ENCODE data around the gene DUSP14.
"Not testable (repeated sequence)": the region's sequence is repeated elsewhere in the genome, so short reads cannot be mapped to it uniquely, and the experiment has no call there.

The DUSP14 gene, protein sequence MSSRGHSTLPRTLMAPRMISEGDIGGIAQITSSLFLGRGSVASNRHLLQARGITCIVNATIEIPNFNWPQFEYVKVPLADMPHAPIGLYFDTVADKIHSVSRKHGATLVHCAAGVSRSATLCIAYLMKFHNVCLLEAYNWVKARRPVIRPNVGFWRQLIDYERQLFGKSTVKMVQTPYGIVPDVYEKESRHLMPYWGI

DNA sequence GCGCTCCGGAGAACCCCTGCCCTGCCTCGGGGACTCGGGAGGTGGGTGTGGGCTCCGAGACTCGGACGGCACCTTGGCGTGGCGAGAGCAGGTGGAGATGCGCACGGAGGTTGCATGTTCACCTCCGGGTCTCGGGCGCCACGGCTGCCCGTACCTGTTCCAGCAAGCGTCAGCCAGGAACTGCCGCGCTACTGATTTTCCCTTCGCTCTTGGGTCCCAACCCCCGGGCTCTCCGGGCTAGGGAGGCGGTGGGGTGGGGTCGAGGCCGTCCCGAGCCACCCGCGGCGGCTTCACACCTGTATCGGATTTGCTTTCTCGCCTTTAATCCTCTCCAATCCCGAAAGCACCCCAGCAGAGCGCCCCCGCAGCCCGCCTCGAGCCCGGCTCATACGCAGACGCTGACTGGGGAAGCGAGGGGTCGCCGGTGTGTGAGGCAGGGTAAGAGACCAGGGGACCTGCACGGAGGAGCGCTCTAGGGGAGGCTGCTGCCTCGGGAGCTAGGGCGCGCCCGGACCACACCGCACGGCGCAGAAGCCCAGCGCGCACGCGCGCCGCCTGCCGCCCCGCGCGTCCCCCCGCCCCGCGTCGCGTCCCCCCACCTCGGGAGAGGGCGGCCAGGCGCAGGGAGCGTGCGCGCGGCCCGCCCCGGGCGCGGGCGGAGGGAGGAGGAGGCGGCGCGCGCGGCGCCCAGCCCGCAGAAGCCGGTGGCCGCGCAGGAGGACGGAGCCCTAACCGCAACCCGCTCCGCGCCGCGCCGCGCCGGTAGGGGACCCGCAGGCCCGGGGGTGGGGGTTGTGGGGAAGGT lies at the start of gene DUSP14:
Gene DUSP14, plus strand, starts transcription at position 695 of the 805 bp plus-strand sequence. CDS start 22,382 bp downstream, outside the sequence.
- DNase-seq = peak; percentile 74

DNA sequence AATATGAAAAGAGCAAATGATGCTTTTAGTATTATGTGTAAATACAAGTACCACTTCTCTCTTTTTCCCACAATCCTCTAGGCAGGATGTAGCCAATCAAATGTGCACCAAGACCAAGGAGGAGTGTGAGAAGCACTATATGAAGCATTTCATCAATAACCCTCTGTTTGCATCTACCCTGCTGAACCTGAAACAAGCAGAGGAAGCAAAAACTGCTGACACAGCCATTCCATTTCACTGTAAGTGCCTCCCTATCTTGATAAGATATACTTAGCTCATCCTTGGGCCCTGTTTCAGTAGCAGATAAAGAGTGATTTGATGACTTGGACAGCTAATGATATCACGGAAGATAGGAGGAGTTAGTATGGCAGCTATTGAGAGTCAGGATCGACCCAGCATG lies 49.3 kb upstream of the DUSP14 start:
- no peak for DNase-seq

DNA sequence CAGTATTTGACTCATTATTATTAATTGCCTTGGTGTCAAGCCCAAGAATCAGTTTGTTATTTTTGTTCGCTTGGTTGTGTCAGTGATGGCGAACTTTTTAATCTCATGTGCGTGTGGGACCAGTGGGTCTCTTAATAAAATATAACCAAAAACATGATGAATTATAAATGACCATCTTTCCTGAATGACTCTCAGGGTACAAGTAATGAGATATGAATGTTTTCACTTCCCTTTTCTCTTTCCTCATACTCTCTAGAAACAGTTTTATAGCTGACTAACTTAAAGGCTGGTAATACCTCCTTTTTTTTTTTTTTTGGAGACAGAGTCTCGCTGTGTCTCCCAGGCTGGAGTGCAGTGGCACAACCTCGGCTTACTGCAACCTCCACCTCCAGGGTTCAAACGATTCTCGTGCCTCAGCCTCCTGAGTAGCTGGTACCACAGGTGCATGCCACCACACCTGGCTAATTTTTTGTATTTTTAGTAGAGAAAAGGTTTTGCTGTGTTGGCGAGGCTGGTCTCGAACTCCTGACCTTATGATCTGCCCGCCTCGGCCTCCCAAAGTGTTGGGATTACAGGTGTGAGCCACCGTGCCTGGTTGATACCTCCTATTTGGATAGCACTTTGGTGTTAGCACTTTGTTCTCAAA lies 48.2 kb upstream of the DUSP14 start:
- not testable (repeated sequence) for DNase-seq

DNA sequence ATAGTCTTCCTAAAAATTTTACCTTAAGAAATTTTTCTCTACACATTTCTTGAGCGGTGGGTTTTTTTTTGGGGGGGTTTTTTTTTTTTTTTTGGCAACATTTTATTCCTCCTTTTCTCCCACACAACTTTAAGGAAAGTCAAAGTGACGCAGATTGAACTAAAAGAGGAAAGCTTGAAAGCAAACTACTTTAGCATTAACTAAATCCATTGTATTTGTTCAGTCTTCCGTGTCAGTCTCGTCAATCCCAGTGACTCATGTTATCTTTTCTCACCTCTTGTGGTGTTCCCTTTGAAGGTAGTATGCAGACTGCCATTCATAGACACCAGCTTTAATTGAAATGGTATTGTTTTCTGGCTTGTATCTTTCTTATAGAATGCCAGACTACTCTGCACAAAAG lies 43.7 kb upstream of the DUSP14 start:
- DNase-seq = no peak

DNA sequence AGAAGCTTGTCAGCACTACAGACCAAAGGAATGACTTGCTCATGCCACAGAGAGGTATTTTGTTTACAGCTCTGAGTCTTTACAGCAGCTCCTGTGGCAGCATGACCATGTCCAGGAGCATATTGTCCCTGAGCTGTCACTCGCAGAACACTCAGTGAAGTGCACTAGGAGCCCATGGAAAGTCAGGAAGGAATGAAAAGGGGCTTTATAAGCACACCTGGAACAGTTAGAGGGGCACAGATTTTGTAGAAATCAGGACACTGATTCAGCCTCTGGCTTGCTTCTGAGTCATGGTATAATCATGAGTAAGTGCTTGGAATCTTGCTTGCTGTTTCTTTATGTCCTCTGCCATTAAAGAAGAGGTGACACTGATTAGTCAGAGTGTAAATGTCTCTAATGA lies 42.0 kb upstream of the DUSP14 start:
- DNase-seq = no peak

DNA sequence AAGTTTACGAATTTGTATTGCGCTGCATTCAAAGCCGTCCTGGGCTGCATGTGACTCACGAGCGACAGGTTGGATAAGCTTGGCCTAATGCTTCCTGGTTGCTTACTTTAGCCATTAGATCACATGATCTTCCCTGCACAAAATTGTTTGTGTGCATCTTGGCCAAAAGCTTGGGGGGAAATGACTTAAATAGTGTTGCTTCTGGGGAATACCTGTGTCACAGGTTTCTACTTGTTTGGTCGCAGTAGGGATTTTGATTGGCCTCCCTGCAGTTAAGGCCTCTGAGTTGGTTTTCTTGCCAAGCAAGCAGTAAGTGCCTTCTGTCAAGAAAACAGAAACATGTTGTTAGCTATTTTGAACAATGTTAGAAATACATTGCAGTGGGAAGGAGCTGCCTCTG lies 39.6 kb upstream of the DUSP14 start:
- no peak for DNase-seq

DNA sequence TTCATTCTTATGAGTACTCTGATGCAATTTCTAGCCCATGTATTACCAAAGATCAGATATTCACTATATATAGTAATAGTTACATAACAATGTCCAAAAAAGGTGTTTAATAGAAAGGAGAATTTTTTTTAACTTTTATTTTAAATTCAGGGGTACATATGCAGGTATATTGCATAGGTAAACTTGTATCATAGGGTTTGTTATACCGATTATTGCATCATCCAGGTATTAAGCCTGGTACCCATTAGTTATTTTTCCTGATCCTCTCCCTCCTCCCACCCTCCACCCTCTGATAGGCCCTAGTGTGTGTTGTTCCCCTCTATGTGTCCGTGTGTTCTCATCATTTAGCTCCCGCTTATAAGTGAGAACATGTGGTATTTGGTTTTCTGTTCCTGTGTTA lies 31.9 kb upstream of the DUSP14 start:
- not testable (repeated sequence) for DNase-seq

DNA sequence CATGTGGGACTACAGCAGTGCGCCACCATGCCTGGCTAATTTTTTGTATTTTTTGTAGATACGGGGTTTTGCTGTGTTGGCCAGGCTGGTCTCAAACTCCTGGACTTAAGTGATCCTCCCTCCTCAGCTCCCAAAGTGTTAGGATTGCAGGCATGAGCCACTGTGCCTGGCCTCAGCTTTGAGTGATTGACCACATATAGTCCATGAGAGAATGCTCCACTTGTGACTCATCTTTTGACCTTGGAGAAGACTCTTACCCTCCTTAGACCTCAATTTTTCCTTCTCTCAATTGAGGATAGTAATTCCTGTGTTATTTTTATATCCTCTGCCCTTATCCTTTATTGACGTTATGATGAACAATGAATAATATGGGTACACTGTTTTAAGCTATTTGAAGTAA lies 30.9 kb upstream of the DUSP14 start:
- no peak for DNase-seq

DNA sequence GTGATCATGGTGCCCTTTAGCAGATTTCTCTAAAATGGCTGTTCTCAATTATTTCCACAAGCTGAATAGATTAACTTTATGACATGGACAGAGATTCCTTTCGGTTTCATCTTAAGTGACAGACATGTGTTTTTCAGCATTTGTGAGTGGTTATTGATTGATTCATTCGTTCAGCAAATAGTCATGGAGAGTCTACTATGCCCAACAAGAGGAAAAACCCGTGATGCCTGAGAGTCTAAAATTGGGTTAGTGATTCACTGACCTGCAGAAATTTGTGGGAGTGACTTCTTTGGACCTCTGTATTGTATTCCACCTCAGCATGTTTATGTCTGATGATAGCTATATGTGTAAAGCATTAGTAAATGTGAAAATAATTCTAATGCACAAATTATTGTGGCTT lies 28.0 kb upstream of the DUSP14 start:
- no peak for DNase-seq

DNA sequence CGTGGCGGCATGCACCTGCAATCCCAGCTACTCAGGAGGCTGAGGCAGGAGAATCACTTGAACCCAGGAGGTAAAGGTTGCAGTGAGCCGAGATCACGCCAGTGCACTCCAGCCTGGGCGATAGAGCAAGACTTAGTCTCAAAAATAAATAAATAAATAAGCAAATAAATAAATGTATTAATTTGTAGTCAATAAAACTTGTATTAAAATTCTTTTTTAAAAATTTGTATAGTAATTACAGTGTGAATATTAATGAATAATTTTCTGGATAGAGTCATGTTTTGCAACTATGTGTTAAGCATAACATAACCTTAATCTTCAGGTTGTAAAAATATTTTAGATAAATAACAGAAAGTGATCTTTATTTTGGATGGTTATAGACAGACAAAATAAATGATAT lies 27.2 kb upstream of the DUSP14 start:
- no peak for DNase-seq

DNA sequence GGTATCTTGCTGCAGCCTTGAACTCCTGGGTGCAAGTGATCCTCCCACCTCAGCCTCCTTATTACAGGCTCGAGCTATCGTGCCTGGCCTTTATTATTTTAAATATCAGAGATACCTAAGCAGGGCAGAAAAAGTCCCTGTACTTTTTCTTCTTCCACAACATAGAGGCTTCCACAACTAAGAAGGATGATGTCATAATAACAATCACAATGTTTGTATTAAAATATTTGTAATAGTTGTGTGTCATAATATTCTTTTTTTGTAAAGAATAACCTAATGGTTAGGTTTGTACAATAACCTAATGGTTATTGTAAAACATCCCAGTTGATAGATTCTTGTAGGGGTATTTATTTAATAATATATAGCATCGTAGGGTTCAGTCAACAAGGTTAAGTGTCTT lies 26.7 kb upstream of the DUSP14 start:
- DNase-seq = no peak

DNA sequence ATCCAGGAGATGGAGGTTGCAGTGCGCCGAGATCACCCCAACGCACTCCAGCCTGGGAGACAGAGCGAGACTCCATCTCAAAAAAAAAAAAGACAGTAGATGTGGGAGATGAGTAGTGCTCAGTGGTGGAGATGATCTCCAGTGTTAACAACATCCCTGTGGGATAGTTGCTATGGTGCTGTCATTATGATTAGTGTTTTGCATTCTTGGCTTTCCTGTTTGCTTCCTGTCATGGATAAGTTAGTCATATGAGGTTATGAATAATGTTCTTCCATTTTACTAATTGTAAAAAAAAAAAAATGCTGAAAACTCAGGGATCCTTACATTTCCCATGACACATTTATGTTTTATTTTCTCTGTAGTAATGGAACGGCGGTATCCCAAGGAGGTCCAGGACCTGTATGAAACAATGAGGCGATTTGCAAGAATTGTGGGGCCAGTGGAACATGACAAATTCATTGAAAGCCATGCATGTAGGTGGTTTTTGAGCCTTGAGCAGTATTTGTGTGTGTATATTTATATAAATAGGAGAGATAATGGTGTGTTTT lies 24.5 kb upstream of the DUSP14 start:
- DNase-seq = no peak

DNA sequence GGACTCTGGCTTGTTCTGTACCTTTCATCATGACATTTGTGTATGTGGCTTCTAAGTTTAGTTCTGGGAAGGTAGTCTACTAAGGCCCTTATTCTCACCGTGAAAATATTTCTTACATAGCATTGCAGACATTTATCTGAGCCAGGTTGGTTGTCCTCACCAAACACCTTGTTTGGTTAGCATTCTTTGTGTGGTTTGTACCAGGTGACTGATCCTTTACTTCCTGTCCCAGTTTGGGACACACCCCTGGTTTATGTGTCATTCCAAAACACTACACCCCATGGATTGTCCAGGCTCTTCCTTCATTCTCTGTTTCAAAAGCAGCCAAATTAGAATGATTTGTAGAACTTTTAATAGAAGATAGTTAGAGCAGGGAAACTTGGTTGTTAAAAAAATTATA lies 23.2 kb upstream of the DUSP14 start:
- DNase-seq = no peak

DNA sequence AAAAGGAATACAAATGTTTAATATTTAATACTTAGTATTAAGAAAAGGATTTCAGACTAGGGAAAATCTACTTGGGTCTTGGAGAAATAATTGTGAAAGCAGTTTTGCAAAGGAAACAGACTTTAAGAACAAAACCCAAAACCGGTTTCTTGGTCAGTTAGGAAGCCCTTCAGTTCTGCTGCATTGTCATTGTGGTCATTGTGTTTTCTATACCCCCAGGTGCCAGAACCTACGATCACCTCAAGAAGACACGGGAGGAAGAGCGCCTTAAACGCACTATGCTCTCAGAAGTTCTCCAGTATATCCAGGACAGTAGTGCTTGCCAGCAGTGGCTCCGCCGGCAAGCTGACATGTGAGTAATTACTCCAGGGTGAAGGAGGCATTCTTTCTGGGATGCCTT lies 19.5 kb upstream of the DUSP14 start:
- DNase-seq = no peak

DNA sequence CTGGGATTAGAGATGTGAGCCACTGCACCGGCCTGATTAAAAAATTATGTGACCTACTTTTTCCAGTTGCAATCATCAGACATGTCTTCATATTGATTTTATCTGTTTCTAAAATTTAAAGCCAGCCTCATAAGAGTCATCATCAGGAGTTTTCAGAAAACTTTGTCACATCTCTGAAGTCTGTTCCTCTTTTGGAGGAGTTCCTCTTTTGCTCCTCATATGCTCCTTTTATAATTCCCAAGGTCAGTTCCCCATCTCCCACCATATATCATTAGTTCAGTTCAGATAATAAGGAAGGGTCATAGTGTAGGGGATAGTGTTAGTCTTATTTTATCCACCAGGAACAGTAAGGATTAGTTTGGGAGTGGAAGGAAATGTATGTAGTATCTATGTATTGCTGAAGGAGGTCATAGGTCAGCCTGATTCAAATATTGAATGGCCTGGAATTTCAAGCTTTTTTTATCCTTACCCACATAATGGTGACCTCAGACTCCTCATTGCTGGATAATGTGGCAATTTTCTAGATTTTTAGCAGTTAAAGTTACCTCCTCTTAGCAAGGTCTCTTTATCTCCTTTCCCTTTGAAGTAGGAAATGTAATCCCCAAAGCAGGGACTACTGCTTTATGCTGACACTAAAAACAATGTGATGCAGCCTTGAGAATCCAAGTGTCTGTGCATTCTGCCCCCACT lies 13.8 kb upstream of the DUSP14 start:
- DNase-seq = no peak

DNA sequence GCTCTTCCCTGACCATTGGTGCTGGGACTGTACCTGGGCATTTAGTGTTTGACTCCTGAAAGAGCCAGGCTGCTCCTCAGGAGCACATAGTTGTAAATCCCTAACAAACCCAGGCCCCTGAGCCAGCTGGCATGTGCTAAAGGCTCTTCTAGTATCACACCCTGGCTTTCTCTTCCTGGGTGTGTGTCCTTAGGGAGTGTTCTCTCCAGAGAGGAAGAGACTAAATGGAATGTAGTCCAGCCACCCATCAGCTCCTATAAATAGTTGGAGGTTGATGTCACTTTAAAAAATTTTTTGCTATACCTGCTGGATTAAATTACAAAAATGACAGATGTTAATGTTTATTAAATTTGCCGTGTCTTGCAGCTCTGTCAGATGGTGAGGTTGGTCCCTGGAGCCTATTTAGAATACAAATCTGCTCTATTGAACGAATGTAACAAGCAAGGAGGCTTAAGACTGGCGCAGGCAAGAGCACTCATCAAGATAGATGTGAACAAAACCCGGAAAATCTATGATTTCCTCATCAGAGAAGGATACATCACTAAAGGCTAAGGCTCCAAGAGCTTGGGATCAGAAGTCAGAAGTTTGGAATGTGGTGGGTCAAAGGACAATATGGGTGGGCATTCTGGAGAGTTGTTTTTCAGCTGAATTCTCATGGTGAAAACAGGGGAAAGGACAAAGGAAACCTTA lies 13.1 kb upstream of the DUSP14 start:
- DNase-seq = no peak

DNA sequence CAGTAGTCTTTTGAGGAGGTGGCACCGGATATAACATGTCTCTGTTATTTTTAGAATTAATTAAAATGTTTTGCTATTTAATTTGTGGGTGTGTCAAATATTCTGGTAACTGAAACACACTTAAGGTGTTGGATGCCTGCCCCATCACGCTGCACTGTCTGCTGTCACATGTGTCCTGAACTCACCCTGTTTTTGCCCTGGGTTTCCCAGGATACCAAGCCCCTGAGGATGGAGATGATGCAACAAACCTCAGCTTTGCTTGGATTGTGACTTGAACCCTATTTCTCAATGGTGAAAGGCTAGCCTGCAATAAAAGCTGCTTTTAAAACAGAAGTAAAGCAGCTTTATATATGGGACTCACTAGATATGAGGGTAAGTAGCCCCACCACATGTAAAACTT lies 11.5 kb upstream of the DUSP14 start:
- no peak for DNase-seq

DNA sequence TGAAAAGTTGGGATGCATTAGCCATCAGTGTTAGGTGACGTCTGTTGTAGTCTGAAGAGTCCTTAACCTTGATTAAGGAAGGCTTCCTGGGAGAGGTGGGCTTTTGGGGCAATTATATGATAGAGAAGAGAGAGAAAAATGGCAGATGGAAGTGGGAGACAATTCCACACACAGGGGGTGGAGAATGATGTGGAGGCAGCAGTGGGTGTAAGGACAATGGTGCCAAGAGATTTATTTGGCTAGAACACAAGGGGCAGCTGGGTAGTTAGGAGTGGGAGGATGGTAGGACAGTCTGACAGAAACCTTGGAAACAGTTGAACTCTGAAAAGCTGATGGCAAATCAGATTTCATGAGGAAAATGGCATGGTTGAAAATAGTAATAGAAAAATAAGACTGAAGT lies 10.7 kb upstream of the DUSP14 start:
- no peak for DNase-seq

DNA sequence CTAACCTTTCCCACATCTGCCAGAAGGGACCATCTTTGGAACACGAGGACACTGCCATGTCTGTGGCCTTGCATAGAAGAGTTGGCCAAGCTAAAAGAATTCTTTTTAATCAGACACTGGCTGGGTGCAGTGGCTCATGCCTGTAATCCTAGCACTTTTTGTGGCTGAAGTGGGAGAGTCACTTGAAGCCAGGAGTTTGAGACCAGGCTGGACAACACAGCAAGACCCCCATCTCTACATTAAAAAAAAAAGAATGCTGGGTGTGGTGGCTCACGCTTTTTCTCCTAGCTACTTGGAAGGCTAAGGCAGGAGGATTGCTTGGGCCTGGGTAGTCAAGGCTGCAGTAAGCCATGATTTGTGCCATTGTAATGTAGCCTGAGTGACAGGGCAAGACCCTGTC lies 9.3 kb upstream of the DUSP14 start:
- no peak for DNase-seq

DNA sequence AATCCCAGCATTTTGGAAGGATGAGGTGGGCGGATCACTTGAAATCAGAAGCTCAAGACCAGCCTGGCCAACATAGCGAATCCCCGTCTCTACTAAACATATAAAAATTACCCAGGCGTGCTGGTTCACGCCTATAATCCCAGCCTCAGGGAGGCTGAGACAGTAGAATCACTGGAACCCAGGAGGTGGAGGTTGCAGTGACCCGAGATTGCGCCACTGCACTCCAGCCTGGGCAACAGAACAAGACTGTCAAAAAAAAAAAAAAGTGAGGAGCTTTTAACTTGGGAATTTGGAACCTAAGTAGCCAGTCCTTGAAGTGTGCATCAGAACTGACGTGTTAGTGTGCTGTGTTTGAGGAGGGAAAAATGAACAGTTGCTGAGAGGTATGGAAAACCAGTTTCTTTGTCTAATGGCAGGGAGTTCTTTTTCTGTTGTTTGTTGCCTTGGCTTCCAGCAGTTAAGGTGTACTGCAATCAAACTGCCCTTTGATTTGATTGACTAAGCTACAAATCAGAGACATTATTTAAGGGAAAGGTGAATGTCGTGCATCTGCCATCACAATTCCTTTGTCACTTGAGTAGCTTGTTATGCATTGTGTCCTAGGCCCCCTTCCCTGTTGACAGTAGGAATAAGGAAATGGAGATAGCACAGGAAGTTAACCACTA lies 8.6 kb upstream of the DUSP14 start:
- DNase-seq = no peak

DNA sequence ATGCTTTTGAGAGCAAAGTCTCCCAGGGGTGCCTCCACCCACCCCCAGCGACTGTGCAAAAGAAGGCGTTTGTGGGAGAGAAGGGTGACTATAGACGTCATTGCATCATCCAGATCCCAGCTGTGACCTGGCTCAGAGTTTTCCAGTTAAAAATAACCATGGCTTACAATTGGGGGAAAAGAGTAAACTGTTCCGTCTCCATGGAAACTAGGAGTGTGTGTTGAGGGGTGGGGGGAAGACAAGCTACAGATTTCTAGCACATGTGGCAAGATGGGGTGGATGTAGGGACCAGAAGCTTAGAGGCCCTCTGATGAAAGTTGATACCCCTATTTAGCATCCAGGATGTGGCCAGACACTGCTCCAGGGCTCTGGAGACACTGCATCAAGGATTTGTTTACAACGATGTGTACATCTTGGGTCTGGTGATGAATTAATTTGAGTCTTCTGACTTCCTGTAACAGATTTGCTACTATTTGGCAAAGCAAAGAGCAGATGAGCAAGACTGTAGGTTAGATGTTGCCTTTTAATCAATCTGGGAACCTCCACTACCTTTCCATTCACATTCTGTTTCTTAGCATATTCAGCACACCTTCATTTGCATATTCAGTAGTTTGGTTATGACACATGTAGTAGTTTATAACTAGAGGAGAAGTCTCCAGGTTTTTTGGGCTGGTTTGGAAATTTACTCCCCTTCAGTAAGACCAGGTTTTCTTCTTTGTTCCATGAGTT lies 6.2 kb upstream of the DUSP14 start:
- no peak for DNase-seq
